T-cell (primary cell): ENCODE measurements around the gene UTRN. TPM values are rescaled to one million over a fixed set of nuclear protein-coding genes. Genes with fewer than 3 reads are reported as not detected.

Experiments used
- ATAC-seq, 4 experiments: fragments of 200-7000 bp in 3 of 4; fragments of 150-1000 bp in 1 of 4; cut with Tn5 transposase; replicated peaks in 1 of 4; 1 replicate in 3 of 4; 2 replicates in 1 of 4; pipeline ENCODE4 v1.10.0; 2021; ENCODE audit warnings: moderate library complexity in 3 of 4, mild to moderate bottlenecking in 2 of 4, moderate number of reproducible peaks in 1 of 4
- CTCF ChIA-PET, 2 donors: fragments of 300-600 bp; sonication (Branson Sonifier 250); formaldehyde crosslinking; loops; one replicate each; lab custom pipeline; 2022; ENCODE audit warnings: antibody characterized with exemption in 2 of 2; lab: Charles Lee
- POLR2A ChIA-PET, 2 donors: fragments of 300-600 bp; sonication (Branson Sonifier 250); formaldehyde crosslinking; loops; one replicate each; lab custom pipeline; 2022; ENCODE audit warnings: antibody characterized with exemption in 2 of 2; lab: Charles Lee
- DNase-seq, 35 experiments: peaks; one replicate each; pipeline versions ENCODE4 v3.0.0 to v3.0.0-alpha.2; 2013 to 2023
- H3K27ac ChIP-seq: one replicate; pipeline ENCODE4 v1.5.1; 2013; ENCODE audit warnings: low read length
- H3K27me3 ChIP-seq, 2 experiments: replicated peaks in 1 of 2; 1 replicate in 1 of 2; 2 replicates in 1 of 2; pipeline versions ENCODE4 v1.6.1 to v1.7.0; 2013; ENCODE audit warnings: low read length in 1 of 2, mixed read lengths in 1 of 2; ENCODE audit not compliant: control insufficient read depth in 2 of 2, insufficient read depth in 2 of 2; ENCODE audit errors: extremely low read depth in 1 of 2
- H3K36me3 ChIP-seq, 2 donors: 1 replicate in 1 of 2; 2 replicates in 1 of 2; pipeline versions ENCODE4 v1.6.1 to v1.7.0; 2013; ENCODE audit warnings: low read length in 1 of 2; ENCODE audit not compliant: control insufficient read depth in 2 of 2, insufficient read depth in 1 of 2; ENCODE audit errors: extremely low read depth in 1 of 2
- H3K4me1 ChIP-seq, 2 experiments: 1 replicate in 1 of 2; 2 replicates in 1 of 2; pipeline versions ENCODE4 v1.6.1 to v1.7.0; 2013; ENCODE audit warnings: low read length in 2 of 2, mixed read lengths in 1 of 2; ENCODE audit not compliant: insufficient read depth in 2 of 2, control insufficient read depth in 1 of 2; ENCODE audit errors: extremely low read depth in 1 of 2
- H3K4me3 ChIP-seq, 2 donors: 1 replicate in 1 of 2; 2 replicates in 1 of 2; pipeline versions ENCODE4 v1.5.1 to v1.7.0; 2013; ENCODE audit warnings: mild to moderate bottlenecking in 2 of 2, low read length in 1 of 2, moderate library complexity in 1 of 2; ENCODE audit not compliant: control insufficient read depth in 1 of 2; ENCODE audit errors: extremely low read depth in 1 of 2
- H3K9me3 ChIP-seq: 2 replicates; pipeline ENCODE4 v1.7.0; 2013
- H3K27ac Mint-ChIP-seq, 2 donors: one replicate each; pipeline ENCODE4 v1.8.0; 2020 to 2021; ENCODE audit warnings: mild to moderate bottlenecking in 2 of 2, mixed read lengths in 2 of 2
- H3K27me3 Mint-ChIP-seq, 2 donors: one replicate each; pipeline ENCODE4 v1.8.0; 2021 to 2022; ENCODE audit warnings: mixed read lengths in 2 of 2
- H3K36me3 Mint-ChIP-seq: one replicate; pipeline ENCODE4 v1.8.0; 2021; ENCODE audit warnings: mixed read lengths
- H3K4me1 Mint-ChIP-seq, 3 donors: one replicate each; pipeline ENCODE4 v1.8.0; 2020 to 2022; ENCODE audit warnings: mixed read lengths in 3 of 3, mild to moderate bottlenecking in 1 of 3
- H3K4me3 Mint-ChIP-seq, 3 donors: one replicate each; pipeline ENCODE4 v1.8.0; 2020 to 2022; ENCODE audit warnings: mild to moderate bottlenecking in 3 of 3, mixed read lengths in 3 of 3, moderate library complexity in 3 of 3
- H3K9me3 Mint-ChIP-seq, 3 donors: one replicate each; pipeline ENCODE4 v1.8.0; 2020 to 2022; ENCODE audit warnings: mixed read lengths in 3 of 3
- WGBS: methylation state at CpG from one replicate; pipeline ENCODE4 v1.1.5; 2013; ENCODE audit warnings: missing lambda C conversion rate; ENCODE audit not compliant: insufficient coverage; 5-methylcytosine and 5-hydroxymethylcytosine counted together
- total RNA-seq, 35 experiments: library from RNA in 6 of 35; stranded (reverse) in 6 of 35; fragments of 120-200 nt in 1 of 35; gene quantifications; one replicate each; pipeline versions ENCODE4 v1.2.1 to v1.2.4 and lab custom pipeline; 2013 to 2026

UTRN gene
- total RNA-seq, 5 donors from 2014 or later (not counting 1 experiment from before 2014, with no cell fraction given), result 130 to 247 (median 164) TPM

DNA sequence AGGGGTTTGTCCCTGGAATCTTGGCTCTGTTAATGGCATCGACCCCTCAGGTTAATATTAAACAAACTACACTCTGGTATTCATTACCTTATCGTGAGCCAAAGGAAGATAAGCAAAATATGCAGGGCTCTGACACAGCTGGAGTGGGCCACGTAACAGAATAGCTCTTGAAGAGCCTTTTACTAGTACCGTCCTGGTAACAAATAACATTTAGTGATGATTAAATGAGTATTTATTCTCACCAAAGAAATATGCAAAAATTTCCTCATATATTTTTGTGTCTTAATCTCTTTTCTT, 20.1 kb upstream of the UTRN start:
- Histone ChIP-seq H3K9me3 (no peaks in the 10 kb centered on the region), H3K27me3 (no peaks in the 10 kb centered on the region), H3K36me3 (no peaks in the 10 kb centered on the region), H3K4me1 (no peaks in the 10 kb centered on the region), H3K27ac (no peak overlapping the region), H3K4me3 (no peak overlapping the region)
- Mint-ChIP-seq H3K9me3 (no peaks in the 10 kb centered on the region), H3K4me3 (no peak overlapping the region), H3K36me3 (no peaks in the 10 kb centered on the region), H3K27ac (no peak overlapping the region), H3K27me3 (no peaks in the 10 kb centered on the region), H3K4me1 (no peaks in the 10 kb centered on the region)
- WGBS, result no CpG with 5 or more reads among the region's 4 CpGs
- ChIA-PET POLR2A (no interaction called here), CTCF (no interaction called here)
- ATAC-seq, result no peak
- DNase-seq, result no peak

DNA sequence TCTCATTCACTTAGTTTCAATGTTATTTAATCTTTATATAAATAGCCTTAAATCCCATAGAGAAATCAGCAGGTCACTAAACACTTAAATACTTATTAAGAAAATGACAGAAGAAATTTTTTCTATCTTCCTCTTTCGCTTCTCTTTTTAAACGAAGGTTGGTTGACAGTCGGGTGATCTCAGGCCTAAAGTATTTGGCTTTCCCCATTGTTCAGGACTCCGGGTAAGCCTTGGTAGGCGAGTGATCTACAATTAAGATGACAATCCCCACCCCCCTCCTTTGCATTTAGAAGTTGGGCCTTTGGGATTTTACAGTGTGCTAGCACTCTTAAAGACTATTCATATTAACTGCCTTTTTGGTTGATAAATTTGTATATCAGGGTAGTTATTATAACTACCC, 19.7 kb upstream of the UTRN start:
- Histone ChIP-seq H3K36me3 (no peaks in the 10 kb centered on the region), H3K27me3 (no peaks in the 10 kb centered on the region), H3K9me3 (no peaks in the 10 kb centered on the region), H3K27ac (no peak overlapping the region), H3K4me3 (no peak overlapping the region), H3K4me1 (no peaks in the 10 kb centered on the region)
- H3K4me3 Mint-ChIP-seq, result no peak overlapping the region
- H3K27me3 Mint-ChIP-seq, result no peaks in the 10 kb centered on the region
- no CpG with 5 or more reads among the region's 5 CpGs for WGBS
- CTCF ChIA-PET, result no interaction called here
- no peaks in the 10 kb centered on the region for H3K4me1 Mint-ChIP-seq
- POLR2A ChIA-PET, result no interaction called here
- ATAC-seq (no peak), DNase-seq (no peak)
- H3K36me3 Mint-ChIP-seq, result no peaks in the 10 kb centered on the region
- no peak overlapping the region for H3K27ac Mint-ChIP-seq
- H3K9me3 Mint-ChIP-seq, result no peaks in the 10 kb centered on the region

DNA sequence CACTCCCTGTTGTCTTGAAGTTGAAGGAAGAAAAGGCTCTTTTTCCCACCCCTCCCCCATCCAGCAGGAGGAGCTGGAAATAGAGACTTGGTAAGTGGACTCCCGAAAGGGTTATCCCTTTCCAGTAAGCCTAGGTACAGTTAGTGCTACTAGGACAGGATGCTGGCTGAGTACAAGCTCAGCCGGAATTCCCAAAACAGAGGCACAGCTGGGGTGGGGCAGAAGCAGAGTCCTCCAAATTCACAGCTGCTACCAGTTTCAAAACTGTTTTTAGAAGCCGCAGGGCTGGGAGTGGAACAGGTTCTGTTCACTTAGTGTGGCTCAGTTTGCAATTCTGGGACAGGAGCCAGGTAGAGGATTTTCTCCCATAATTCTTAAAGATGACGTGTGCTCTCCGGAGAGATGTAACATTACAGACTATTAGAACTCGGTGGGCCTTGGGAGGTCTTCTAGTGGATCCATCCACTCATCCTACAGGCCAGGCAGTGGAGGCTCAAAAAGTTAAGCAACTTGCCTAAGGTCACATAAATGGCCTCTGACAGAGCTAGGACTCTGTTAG, 19.0 kb upstream of the UTRN start:
- no peaks in the 10 kb centered on the region for H3K9me3 ChIP-seq
- ATAC-seq (no peak), DNase-seq (no peak)
- Mint-ChIP-seq H3K36me3 (no peaks in the 10 kb centered on the region), H3K4me3 (no peak overlapping the region), H3K4me1 (no peaks in the 10 kb centered on the region), H3K27ac (no peak overlapping the region), H3K9me3 (no peaks in the 10 kb centered on the region), H3K27me3 (no peaks in the 10 kb centered on the region)
- no peak overlapping the region for H3K27ac ChIP-seq
- no peak overlapping the region for H3K4me3 ChIP-seq
- no peaks in the 10 kb centered on the region for H3K36me3 ChIP-seq
- H3K27me3 ChIP-seq, result no peaks in the 10 kb centered on the region
- POLR2A ChIA-PET, result no interaction called here
- no peaks in the 10 kb centered on the region for H3K4me1 ChIP-seq
- WGBS, result 100% methylated on average over 2 of the region's 6 CpGs
- CTCF ChIA-PET, result interaction anchor here in 1 of 2 donors (0.9 kb wide), 1 partner anchor 47 kb away, joined by 3 read pairs; no protein-coding TSS in a partner anchor

DNA sequence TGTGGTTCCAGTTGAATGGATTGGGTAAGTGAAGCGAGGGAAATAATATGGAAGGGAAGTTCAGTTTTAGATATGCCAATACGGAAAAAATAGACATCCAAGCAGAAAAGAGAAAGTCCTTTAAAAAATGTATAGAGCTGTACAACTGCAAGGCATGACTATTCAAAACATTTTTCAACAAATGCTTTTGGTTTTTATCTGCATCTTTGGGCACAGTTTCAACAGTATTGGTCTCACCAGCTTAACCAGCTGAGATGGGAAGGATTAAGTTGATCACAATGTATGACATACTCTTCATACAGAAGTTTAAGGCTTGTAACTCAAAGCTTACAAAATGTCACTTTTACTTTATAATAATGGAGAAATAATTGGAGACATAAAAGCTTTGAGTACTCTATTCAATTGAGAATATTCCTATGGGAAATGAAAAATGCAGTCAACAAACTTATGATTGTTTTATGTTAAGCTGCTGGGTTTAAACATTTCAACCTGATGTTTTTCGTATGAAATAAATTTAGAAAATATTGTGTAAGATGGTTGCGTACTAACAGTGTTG, 16.3 kb upstream of the UTRN start:
- H3K4me1 Mint-ChIP-seq, result no peaks in the 10 kb centered on the region
- no peaks in the 10 kb centered on the region for H3K9me3 Mint-ChIP-seq
- ChIA-PET CTCF (interaction anchor here in 1 of 2 donors (0.9 kb wide), 1 partner anchor 213 kb away, joined by 3 read pairs; no protein-coding TSS in a partner anchor), POLR2A (interaction anchor here in 1 of 2 donors (0.6 kb wide), 1 partner anchor 504 kb away, joined by 3 read pairs; no protein-coding TSS in a partner anchor)
- no peak for ATAC-seq
- Histone ChIP-seq H3K36me3 (no peaks in the 10 kb centered on the region), H3K4me3 (no peak overlapping the region), H3K9me3 (no peaks in the 10 kb centered on the region), H3K27me3 (no peaks in the 10 kb centered on the region), H3K27ac (no peak overlapping the region), H3K4me1 (no peaks in the 10 kb centered on the region)
- no peaks in the 10 kb centered on the region for H3K36me3 Mint-ChIP-seq
- no peak for DNase-seq
- no peak overlapping the region for H3K4me3 Mint-ChIP-seq
- H3K27ac Mint-ChIP-seq, result no peak overlapping the region
- 100% methylated on average over 1 of the region's 4 CpGs for WGBS
- no peaks in the 10 kb centered on the region for H3K27me3 Mint-ChIP-seq

DNA sequence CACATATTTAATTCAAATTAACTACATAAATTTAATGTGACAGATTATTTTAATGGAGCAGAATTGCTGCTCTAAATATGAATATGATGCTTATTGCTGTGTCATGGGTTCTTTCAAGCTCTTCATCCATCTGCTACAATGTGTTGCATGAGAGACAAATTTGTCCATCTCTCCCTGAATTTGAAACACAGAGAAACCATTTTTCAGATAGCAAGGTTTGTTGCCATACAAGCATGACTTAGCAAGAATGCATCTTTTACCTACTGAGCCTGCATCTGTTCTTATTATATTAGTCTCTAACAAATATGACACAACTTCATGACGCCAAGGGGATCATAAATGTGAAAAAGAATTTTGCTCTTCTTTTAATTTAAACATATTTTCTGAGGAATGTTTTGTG, 8.0 kb upstream of the UTRN start:
- Mint-ChIP-seq H3K27ac (no peak overlapping the region), H3K4me3 (no peak overlapping the region), H3K27me3 (peaks cover 1 to 4% of the 10 kb centered on the region in 2 donors), H3K4me1 (no peaks in the 10 kb centered on the region), H3K9me3 (no peaks in the 10 kb centered on the region), H3K36me3 (no peaks in the 10 kb centered on the region)
- H3K27ac ChIP-seq, result no peak overlapping the region
- H3K36me3 ChIP-seq, result no peaks in the 10 kb centered on the region
- H3K4me1 ChIP-seq, result no peaks in the 10 kb centered on the region
- ChIA-PET CTCF (interaction anchor here in 1 of 2 donors (0.7 kb wide), 1 partner anchor 1585 kb away, joined by 4 read pairs; no protein-coding TSS in a partner anchor), POLR2A (no interaction called here)
- WGBS, result no CpG with 5 or more reads among the region's 1 CpG
- no peak for DNase-seq
- no peaks in the 10 kb centered on the region for H3K9me3 ChIP-seq
- no peak for ATAC-seq
- no peak overlapping the region for H3K4me3 ChIP-seq
- H3K27me3 ChIP-seq, result no peaks in the 10 kb centered on the region

DNA sequence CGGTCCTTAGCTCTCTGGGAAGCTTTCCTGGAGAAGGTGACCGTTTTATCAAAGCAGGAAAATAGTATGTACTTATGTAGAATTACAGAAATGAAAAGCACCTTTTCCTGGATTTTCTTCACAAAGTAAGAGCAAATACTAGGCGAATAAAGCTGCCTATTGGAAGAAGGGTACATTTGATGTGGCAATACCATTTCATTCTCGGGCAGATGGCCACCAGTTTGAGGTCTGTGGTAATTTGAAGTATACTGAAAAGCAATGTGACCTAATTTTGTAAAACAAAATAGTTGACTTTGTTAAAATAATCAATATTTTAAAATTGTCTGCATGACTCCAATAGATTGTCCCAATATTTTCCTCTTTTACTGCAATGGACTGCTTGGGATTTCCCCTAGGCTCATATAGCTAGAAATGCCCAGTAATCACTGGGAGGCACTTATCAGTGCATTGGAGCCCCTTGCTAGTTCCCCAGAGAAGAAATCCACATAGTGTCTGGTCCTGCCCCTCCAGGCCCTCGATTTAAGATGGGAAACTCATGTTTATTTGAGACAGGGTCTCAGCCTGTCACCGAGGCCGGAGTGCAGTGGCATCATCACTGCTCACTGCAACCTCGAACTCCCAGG, 7.4 kb upstream of the UTRN start:
- H3K9me3 ChIP-seq, result no peaks in the 10 kb centered on the region
- no peak for ATAC-seq
- no peaks in the 10 kb centered on the region for H3K36me3 Mint-ChIP-seq

More for the DNA sequence above, 7.4 kb upstream of the UTRN start:
- no peak overlapping the region for H3K27ac Mint-ChIP-seq
- Histone ChIP-seq H3K36me3 (no peaks in the 10 kb centered on the region), H3K27me3 (no peaks in the 10 kb centered on the region), H3K4me3 (no peak overlapping the region), H3K27ac (no peak overlapping the region), H3K4me1 (no peaks in the 10 kb centered on the region)
- WGBS, result 90% methylated on average over 5 of the region's 8 CpGs
- CTCF ChIA-PET, result no interaction called here
- DNase-seq, result no peak
- POLR2A ChIA-PET, result no interaction called here
- H3K4me1 Mint-ChIP-seq, result no peaks in the 10 kb centered on the region
- no peak overlapping the region for H3K4me3 Mint-ChIP-seq
- peaks cover 3 to 4% of the 10 kb centered on the region in 2 donors for H3K27me3 Mint-ChIP-seq
- H3K9me3 Mint-ChIP-seq, result no peaks in the 10 kb centered on the region
